Astrocyte of the cerebellum (primary cell): ENCODE measurements around the gene AMOTL1.
"Not testable (repeated sequence)": the region's sequence is repeated elsewhere in the genome, so short reads cannot be mapped to it uniquely, and the experiment has no call there.

Experiments used
- DNase-seq: peaks from one replicate; pipeline ENCODE4 v3.0.0-alpha.2; 2011; ENCODE audit warnings: low read depth
- H3K4me3 ChIP-seq: 2 replicates; pipeline ENCODE4 v1.5.1; 2011; ENCODE audit warnings: mild to moderate bottlenecking, low read depth, low read length, moderate library complexity
- CTCF ChIP-seq: IDR thresholded peaks from 2 replicates; pipeline ENCODE4 v1.5.1; 2012; ENCODE audit warnings: low read length, low read depth, moderate library complexity, mild to moderate bottlenecking; ENCODE audit errors: missing control alignments
- in situ Hi-C: cut with HindIII; loops from 2 replicates; pipeline ENCODE4 v1.10.0; 2017; ENCODE audit warnings: low sequenced_read_pairs

The AMOTL1 gene

GRCh38 chr11:94809251-94809650 is 41.1 kb downstream of the AMOTL1 start:
- in situ Hi-C loops, result no loop called here
- TF ChIP-seq CTCF, result no peak
- DNase-seq, result no peak
- no peak overlapping the region for H3K4me3 ChIP-seq

- in situ Hi-C loops, DNase-seq, H3K4me3 ChIP-seq: not testable (repeated sequence)
These were observed 44.9 kb downstream of the AMOTL1 start for GRCh38 chr11:94812724-94813720.

- in situ Hi-C loops, result no loop called here
- H3K4me3 ChIP-seq, result no peak overlapping the region
- TF ChIP-seq CTCF, result no peak
- no peak for DNase-seq
These were observed 46.3 kb downstream of the AMOTL1 start for GRCh38 chr11:94814272-94814976.

GRCh38 chr11:94815705-94816344 is 47.7 kb downstream of the AMOTL1 start:
- no peak overlapping the region for H3K4me3 ChIP-seq
- TF ChIP-seq CTCF, result no peak
- DNase-seq, result no peak
- in situ Hi-C loops, result no loop called here

- no peak for DNase-seq
- H3K4me3 ChIP-seq, result no peak overlapping the region
- no peak for TF ChIP-seq CTCF
- in situ Hi-C loops, result no loop called here
These were observed 52.3 kb downstream of the AMOTL1 start for GRCh38 chr11:94820480-94820879.

GRCh38 chr11:94821439-94821838 is 53.3 kb downstream of the AMOTL1 start:
- DNase-seq, result no peak
- no peak for TF ChIP-seq CTCF
- in situ Hi-C loops, result no loop called here
- no peak overlapping the region for H3K4me3 ChIP-seq
